Mesendoderm (in vitro differentiated cells): ENCODE data around the gene MUC2.

Experiments
- DNase-seq: peaks from one replicate; pipeline ENCODE4 v3.0.0; 2013
- H2AK5ac ChIP-seq: 2 replicates; pipeline ENCODE4 v1.6.1; 2013; ENCODE audit warnings: low read length, inconsistent platforms
- H2BK120ac ChIP-seq: 2 replicates; pipeline ENCODE4 v1.6.1; 2013; ENCODE audit warnings: low read depth, mild to moderate bottlenecking, low read length, moderate library complexity, mixed read lengths
- H2BK15ac ChIP-seq: replicated peaks from 2 replicates; pipeline ENCODE4 v1.6.1; 2013; ENCODE audit warnings: low read depth, mild to moderate bottlenecking, moderate library complexity
- H2BK5ac ChIP-seq: 2 replicates; pipeline ENCODE4 v1.6.1; 2013; ENCODE audit warnings: low read length, inconsistent platforms
- H3K18ac ChIP-seq: 2 replicates; pipeline ENCODE4 v1.6.1; 2013; ENCODE audit warnings: mild to moderate bottlenecking, low read length, mixed read lengths
- H3K23ac ChIP-seq: one replicate; pipeline ENCODE4 v1.6.1; 2013; ENCODE audit warnings: low read length
- H3K27ac ChIP-seq: 2 replicates; pipeline ENCODE4 v1.5.1; 2013; ENCODE audit warnings: low read depth, mild to moderate bottlenecking, inconsistent platforms, low read length, moderate library complexity
- H3K27me3 ChIP-seq: 2 replicates; pipeline ENCODE4 v1.6.1; 2013; ENCODE audit warnings: low read length, control low read depth, mild to moderate bottlenecking, inconsistent platforms; ENCODE audit not compliant: insufficient read depth, poor library complexity
- H3K36me3 ChIP-seq: 2 replicates; pipeline ENCODE4 v1.6.1; 2013; ENCODE audit warnings: low read length, inconsistent platforms; ENCODE audit not compliant: control insufficient read depth, insufficient read depth
- H3K4ac ChIP-seq: one replicate; pipeline ENCODE4 v1.6.1; 2013; ENCODE audit warnings: low read depth, mild to moderate bottlenecking, low read length, moderate library complexity
- H3K4me1 ChIP-seq: 2 replicates; pipeline ENCODE4 v1.6.1; 2013; ENCODE audit warnings: low read depth, low read length, inconsistent platforms; ENCODE audit not compliant: control insufficient read depth
- H3K4me2 ChIP-seq: 2 replicates; pipeline ENCODE4 v1.6.1; 2013; ENCODE audit warnings: low read length
- H3K4me3 ChIP-seq: 2 replicates; pipeline ENCODE4 v1.5.1; 2013; ENCODE audit warnings: mild to moderate bottlenecking, low read length
- H3K56ac ChIP-seq: one replicate; pipeline ENCODE4 v1.6.1; 2013; ENCODE audit warnings: low read length
- H3K79me1 ChIP-seq: 2 replicates; pipeline ENCODE4 v1.6.1; 2013; ENCODE audit warnings: low read length, inconsistent platforms
- H3K79me2 ChIP-seq: 2 replicates; pipeline ENCODE4 v1.6.1; 2013; ENCODE audit warnings: mild to moderate bottlenecking, low read length; ENCODE audit not compliant: control insufficient read depth, insufficient read depth
- H3K9ac ChIP-seq: 2 replicates; pipeline ENCODE4 v1.6.1; 2013; ENCODE audit warnings: low read length, inconsistent platforms
- H4K5ac ChIP-seq: one replicate; pipeline ENCODE4 v1.6.1; 2013; ENCODE audit warnings: low read length
- H4K8ac ChIP-seq: one replicate; pipeline ENCODE4 v1.6.1; 2013; ENCODE audit warnings: low read depth, mild to moderate bottlenecking, control low read depth, low read length, moderate library complexity
- WGBS: extraction: QIAGEN DNeasy Blood & Tissue Kit; methylation state at CpG from one replicate; pipeline ENCODE4 v1.1.7; 2013; ENCODE audit warnings: low lambda C conversion rate, missing lambda C conversion rate; ENCODE audit not compliant: insufficient coverage; ENCODE audit errors: extremely low coverage; 5-methylcytosine and 5-hydroxymethylcytosine counted together

MUC2 gene

DNA sequence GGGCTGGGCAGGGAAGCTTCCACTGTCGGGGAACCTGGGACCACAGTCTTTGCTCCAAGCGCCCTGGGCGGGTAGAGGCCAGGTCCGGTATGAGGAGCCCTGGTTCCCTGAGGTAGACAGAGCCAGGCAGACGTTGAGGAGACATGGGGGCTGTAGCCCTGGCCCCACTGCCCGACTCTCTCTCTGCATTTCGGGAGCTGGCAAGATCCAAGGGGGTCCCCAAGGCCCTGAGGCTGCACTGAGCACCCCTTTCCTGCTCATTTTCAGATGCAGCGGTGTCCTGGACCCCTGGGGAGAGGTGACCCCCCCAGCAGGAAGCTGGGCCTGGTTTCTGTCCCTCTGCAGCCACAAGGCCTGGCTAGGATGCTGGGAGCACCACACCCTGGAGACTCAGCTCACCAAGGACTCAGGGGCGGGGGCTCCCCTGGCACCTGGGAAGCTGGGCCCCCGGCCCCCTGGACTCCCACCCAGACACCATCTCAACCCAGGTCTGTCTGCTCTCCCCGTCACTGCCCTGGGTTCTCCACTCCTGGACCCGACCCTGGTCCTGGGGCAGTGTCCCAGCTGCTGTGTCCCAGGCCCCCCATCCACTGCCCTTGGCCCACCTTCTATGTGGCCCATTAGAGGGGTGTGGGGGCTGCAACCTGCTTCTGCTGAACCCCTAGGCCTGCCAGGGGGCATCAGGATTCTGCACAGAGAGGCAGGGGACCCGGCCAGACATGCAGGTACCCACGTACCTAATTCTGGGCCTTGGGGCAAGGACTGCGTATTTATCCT lies 23.1 kb upstream of the MUC2 start:
- Histone ChIP-seq H3K4me3 (no peak overlapping the region), H4K5ac (no peak overlapping the region), H3K4me1 (no peaks in the 10 kb centered on the region), H2BK5ac (no peak overlapping the region), H3K4me2 (no peak overlapping the region), H2BK120ac (no peak overlapping the region), H3K18ac (no peak overlapping the region), H3K56ac (peak overlapping the region; percentile 49), H3K4ac (peak overlapping the region; percentile 18), H2BK15ac (no peak overlapping the region), H3K79me2 (no peaks in the 10 kb centered on the region), H3K27ac (no peak overlapping the region), H2AK5ac (no peak overlapping the region), H3K27me3 (no peaks in the 10 kb centered on the region), H3K23ac (no peak overlapping the region), H4K8ac (no peak overlapping the region), H3K79me1 (no peaks in the 10 kb centered on the region), H3K36me3 (no peaks in the 10 kb centered on the region), H3K9ac (no peak overlapping the region)
- DNase-seq, result no peak
- WGBS, result no CpG with 5 or more reads among the region's 15 CpGs

DNA sequence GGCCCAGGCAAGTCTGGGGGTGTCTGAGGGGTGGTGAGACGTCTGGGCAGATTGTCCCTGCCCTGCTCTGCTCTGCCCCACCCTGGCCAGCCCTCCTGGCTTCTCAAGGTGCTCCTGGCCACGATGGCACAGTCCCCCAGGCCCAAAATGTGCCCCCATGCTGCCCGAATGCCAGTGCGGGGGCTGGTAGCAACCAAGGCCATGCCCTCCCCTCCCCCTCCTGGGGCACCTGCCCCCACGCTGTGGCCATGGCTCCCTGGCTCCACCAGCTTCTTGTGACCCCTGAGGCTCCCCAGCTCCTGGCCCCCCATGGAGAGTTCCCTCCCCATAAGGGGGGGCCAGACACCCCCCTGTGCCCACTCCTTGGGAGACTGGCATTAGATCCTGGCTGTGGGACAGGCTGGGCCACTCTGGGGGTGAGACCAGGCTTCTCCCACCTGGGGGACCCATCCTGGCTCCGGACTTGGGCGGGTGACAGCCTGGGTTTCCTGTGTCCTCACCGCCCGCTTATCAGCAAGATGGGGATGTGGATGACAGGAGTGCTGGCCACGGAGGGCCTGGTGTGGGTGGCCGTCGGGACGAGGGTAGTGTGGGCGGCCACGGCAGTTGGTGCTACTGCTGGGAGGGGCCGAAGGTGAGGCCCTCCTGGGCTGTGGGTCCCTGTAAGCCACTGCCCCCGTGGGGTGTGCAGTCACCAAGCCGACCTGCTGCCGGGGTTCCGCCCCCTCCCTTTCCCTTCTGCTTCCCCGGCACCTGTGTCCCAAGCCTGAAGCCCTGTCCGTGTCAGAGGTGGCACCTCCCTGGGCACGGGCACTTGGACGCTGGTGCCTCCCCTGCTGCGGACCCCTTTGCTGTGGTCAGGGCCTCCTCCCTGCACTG lies 22.3 kb upstream of the MUC2 start:
- Histone ChIP-seq H3K4me3 (no peak overlapping the region), H3K79me2 (no peaks in the 10 kb centered on the region), H2AK5ac (no peak overlapping the region), H3K23ac (no peak overlapping the region), H2BK15ac (no peak overlapping the region), H4K8ac (no peak overlapping the region), H2BK5ac (no peak overlapping the region), H4K5ac (no peak overlapping the region), H3K4ac (no peak overlapping the region), H3K79me1 (no peaks in the 10 kb centered on the region), H3K18ac (no peak overlapping the region), H3K9ac (no peak overlapping the region), H3K27ac (no peak overlapping the region), H3K27me3 (no peaks in the 10 kb centered on the region), H3K56ac (no peak overlapping the region), H2BK120ac (no peak overlapping the region), H3K36me3 (no peaks in the 10 kb centered on the region), H3K4me1 (no peaks in the 10 kb centered on the region), H3K4me2 (no peak overlapping the region)
- WGBS, result no CpG with 5 or more reads among the region's 25 CpGs
- DNase-seq, result no peak

DNA sequence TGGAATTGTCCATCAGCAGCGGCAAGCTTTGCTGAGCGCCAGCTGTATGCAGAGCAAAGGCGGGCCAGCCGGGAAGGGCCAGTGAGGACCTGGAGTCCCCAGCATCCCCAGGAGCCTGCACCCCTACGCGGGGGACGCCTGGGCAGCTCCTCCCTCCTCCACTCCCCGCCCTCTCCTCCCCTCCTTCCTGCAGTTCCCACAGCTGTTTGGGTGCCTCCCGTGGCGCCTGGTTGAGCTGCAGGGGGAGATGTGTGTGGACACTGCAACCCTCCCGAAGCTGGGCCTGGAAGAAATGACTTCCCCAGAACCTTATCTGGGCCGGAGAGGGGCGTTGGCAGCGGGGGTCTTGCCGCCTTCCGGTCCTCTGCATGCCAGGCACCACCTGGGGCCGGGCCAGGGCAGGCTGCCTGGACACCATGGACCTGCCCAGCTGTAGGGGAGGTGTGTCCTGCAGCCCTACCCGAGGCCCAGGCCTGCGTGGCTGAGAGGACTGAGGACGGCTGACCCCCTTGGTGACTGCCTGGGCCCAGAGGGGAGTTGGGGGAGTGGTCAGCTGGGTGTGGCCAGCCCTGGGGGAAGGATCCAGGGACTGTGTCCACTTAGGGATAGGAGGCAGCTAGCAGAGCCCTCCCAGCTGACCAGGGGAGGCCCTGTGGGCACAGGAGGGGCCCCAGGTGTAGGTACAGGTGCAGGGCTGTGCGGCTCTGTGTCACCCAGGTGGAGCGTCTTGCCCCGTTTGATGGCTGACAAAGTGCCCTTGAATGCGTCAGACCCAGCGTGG lies 21.4 kb upstream of the MUC2 start:
- Histone ChIP-seq H3K27ac (no peak overlapping the region), H2BK15ac (no peak overlapping the region), H2BK120ac (no peak overlapping the region), H2AK5ac (no peak overlapping the region), H3K27me3 (no peaks in the 10 kb centered on the region), H4K8ac (no peak overlapping the region), H3K56ac (no peak overlapping the region), H3K18ac (no peak overlapping the region), H3K4ac (no peak overlapping the region), H2BK5ac (no peak overlapping the region), H3K23ac (no peak overlapping the region), H3K79me2 (no peaks in the 10 kb centered on the region), H4K5ac (no peak overlapping the region), H3K4me1 (no peaks in the 10 kb centered on the region), H3K4me3 (no peak overlapping the region), H3K9ac (no peak overlapping the region), H3K4me2 (no peak overlapping the region), H3K36me3 (no peaks in the 10 kb centered on the region), H3K79me1 (no peaks in the 10 kb centered on the region)
- no CpG with 5 or more reads among the region's 25 CpGs for whole genome bisulfite sequencing
- DNase-seq, result no peak

DNA sequence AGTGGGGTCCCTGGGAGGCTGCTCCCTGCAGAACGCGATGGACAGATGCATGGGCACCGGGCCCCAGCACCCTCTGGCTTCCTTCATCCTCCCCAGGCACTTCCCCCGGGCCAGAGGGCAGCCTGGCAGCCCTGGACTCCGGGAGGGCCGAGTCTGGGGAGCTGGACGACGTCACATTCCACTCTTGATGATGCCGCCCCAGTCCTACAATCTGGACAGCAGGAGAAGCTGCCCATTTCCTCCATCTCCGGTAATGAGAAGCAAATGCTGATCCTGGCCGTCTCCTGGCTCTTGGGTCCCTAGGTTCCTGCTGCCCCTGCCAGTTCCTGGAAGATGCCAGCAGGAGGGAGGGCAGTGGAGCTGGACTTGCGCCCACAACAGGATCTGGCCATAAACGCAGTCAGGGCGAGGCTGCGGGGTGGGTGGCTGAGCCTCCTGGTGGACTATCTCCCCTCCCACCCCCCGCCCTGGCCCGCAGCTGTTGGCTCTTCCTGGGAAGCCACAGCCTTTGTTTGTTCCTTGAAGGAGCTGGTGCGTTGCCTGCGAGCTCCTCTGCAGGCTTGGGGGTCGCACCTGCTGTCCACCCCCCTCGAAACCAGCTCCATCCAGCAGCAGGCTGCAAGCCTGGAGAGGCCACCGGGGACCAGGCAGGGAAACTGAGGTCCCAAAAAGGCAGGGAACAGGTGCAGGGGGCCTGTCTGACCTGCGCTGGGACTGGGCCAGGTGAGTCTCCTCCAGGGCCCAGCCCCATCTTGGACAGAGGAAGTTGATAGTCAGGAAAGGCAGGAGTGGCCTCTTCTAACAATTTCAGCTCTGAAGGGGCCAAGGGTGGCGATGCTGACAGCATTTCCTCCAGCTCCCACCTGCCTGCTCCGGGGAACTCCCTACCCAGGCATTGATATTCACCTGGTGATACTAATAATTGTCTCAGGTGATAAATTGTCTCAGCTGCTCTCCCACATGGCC lies 20.2 kb upstream of the MUC2 start:
- Histone ChIP-seq H4K8ac (no peak overlapping the region), H4K5ac (no peak overlapping the region), H3K4ac (no peak overlapping the region), H3K4me2 (no peak overlapping the region), H3K36me3 (no peaks in the 10 kb centered on the region), H3K4me1 (no peaks in the 10 kb centered on the region), H3K79me1 (no peaks in the 10 kb centered on the region), H3K9ac (no peak overlapping the region), H3K27me3 (no peaks in the 10 kb centered on the region), H2BK15ac (no peak overlapping the region), H3K18ac (no peak overlapping the region), H3K23ac (no peak overlapping the region), H3K4me3 (no peak overlapping the region), H2AK5ac (no peak overlapping the region), H3K27ac (no peak overlapping the region), H3K56ac (no peak overlapping the region), H2BK120ac (no peak overlapping the region), H2BK5ac (no peak overlapping the region), H3K79me2 (no peaks in the 10 kb centered on the region)
- WGBS, result no CpG with 5 or more reads among the region's 25 CpGs
- DNase-seq, result no peak

DNA sequence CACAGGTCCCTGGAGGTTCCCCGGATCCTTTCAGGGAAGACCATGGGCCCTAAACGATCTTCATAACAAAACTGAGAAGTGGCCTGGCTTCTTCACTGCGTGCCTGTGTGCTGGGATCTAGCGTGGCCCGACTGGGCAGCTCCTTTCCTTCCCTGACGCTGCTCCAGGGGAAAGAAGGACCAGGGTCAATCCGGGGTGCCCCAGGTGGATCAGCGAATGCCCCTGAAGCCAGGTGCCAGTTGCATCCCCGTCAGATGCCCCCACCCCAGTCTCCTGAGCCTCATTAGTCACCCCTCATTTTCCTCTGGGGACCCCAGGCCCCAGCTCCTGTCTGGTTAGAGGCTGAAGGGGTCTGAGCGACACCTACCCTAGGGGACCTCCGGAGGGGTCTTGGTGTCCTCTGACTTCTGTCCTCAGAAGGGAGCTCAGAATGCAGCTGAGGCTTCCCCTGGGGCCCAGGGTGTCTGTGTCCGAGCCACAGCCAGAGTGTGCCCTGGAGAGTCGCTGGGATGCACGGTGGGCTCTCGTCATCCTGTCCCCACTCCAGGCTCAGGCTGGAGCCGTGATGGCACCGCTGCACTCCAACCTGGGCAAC lies 19.5 kb upstream of the MUC2 start:
- H3K79me1 ChIP-seq, result no peaks in the 10 kb centered on the region
- H3K4me1 ChIP-seq, result no peaks in the 10 kb centered on the region
- no peak overlapping the region for H3K18ac ChIP-seq
- H3K79me2 ChIP-seq, result no peaks in the 10 kb centered on the region
- H2BK15ac ChIP-seq, result no peak overlapping the region
- H2BK5ac ChIP-seq, result no peak overlapping the region
- H2AK5ac ChIP-seq, result no peak overlapping the region
- no peak overlapping the region for H3K27ac ChIP-seq
- WGBS, result no CpG with 5 or more reads among the region's 17 CpGs
- H3K9ac ChIP-seq, result no peak overlapping the region
- no peaks in the 10 kb centered on the region for H3K36me3 ChIP-seq
- no peaks in the 10 kb centered on the region for H3K27me3 ChIP-seq
- H2BK120ac ChIP-seq, result no peak overlapping the region
- H4K8ac ChIP-seq, result no peak overlapping the region
- H3K56ac ChIP-seq, result no peak overlapping the region
- DNase-seq, result no peak
- H3K4ac ChIP-seq, result no peak overlapping the region
- no peak overlapping the region for H3K23ac ChIP-seq
- no peak overlapping the region for H3K4me3 ChIP-seq
- no peak overlapping the region for H4K5ac ChIP-seq
- H3K4me2 ChIP-seq, result no peak overlapping the region
